ENCODE measurements around the gene DPP6. TPM values are rescaled to one million over a fixed set of nuclear protein-coding genes. Genes with fewer than 3 reads are reported as not detected.

DPP6 gene
- total RNA-seq, 1 experiment from 2014 or later, result not detected

GRCh38 chr7:154880513-154880912, 828.3 kb downstream of the DPP6 start:
- Histone ChIP-seq H3K36me3 (no peaks in the 10 kb centered on the region), H3K27me3 (replicated peaks) (no peaks in the 10 kb centered on the region), H3K4me1 (replicated peaks) (no peaks in the 10 kb centered on the region), H3K27ac (no peak overlapping the region), H3K4me3 (no peak overlapping the region), H3K9me3 (replicated peaks) (peaks cover 12% of the 10 kb centered on the region; the same call in 1 of the 2 replicates)
- no peak for DNase-seq (ENCODE audit: low read depth in 1 of 2, low spot score in 2 of 2)

GRCh38 chr7:154881026-154881425, 828.8 kb downstream of the DPP6 start:
- DNase-seq (ENCODE audit: low read depth in 1 of 2, low spot score in 2 of 2), result no peak
- Histone ChIP-seq H3K27ac (no peak overlapping the region), H3K36me3 (no peaks in the 10 kb centered on the region), H3K4me3 (no peak overlapping the region), H3K27me3 (replicated peaks) (no peaks in the 10 kb centered on the region), H3K4me1 (replicated peaks) (no peaks in the 10 kb centered on the region), H3K9me3 (replicated peaks) (peaks cover 12% of the 10 kb centered on the region; the same call in 1 of the 2 replicates)

GRCh38 chr7:154881526-154881925, 829.3 kb downstream of the DPP6 start:
- Histone ChIP-seq H3K36me3 (no peaks in the 10 kb centered on the region), H3K4me3 (no peak overlapping the region), H3K27me3 (replicated peaks) (no peaks in the 10 kb centered on the region), H3K27ac (no peak overlapping the region), H3K4me1 (replicated peaks) (no peaks in the 10 kb centered on the region), H3K9me3 (replicated peaks) (peaks cover 12% of the 10 kb centered on the region; the same call in 1 of the 2 replicates)
- no peak for DNase-seq (ENCODE audit: low read depth in 1 of 2, low spot score in 2 of 2)

- no peaks in the 10 kb centered on the region for H3K4me1 ChIP-seq (replicated peaks)
- DNase-seq (ENCODE audit: low read depth in 1 of 2, low spot score in 2 of 2), result no peak
- no peaks in the 10 kb centered on the region for H3K36me3 ChIP-seq
- peaks cover 12% of the 10 kb centered on the region; the same call in 1 of the 2 replicates for H3K9me3 ChIP-seq (replicated peaks)
- H3K27me3 ChIP-seq (replicated peaks), result no peaks in the 10 kb centered on the region
- H3K27ac ChIP-seq, result no peak overlapping the region
- no peak overlapping the region for H3K4me3 ChIP-seq
Measured at GRCh38 chr7:154882931-154883474, 830.8 kb downstream of the DPP6 start.

GRCh38 chr7:154884348-154884920, 832.2 kb downstream of the DPP6 start:
- peaks cover 12% of the 10 kb centered on the region; the same call in 1 of the 2 replicates for H3K9me3 ChIP-seq (replicated peaks)
- DNase-seq (ENCODE audit: low read depth in 1 of 2, low spot score in 2 of 2), result no peak
- H3K4me3 ChIP-seq, result no peak overlapping the region
- no peak overlapping the region for H3K27ac ChIP-seq
- no peaks in the 10 kb centered on the region for H3K36me3 ChIP-seq
- H3K27me3 ChIP-seq (replicated peaks), result no peaks in the 10 kb centered on the region
- H3K4me1 ChIP-seq (replicated peaks), result no peaks in the 10 kb centered on the region

GRCh38 chr7:154886591-154886990, 834.4 kb downstream of the DPP6 start:
- DNase-seq (ENCODE audit: low read depth in 1 of 2, low spot score in 2 of 2), result no peak
- Histone ChIP-seq H3K9me3 (replicated peaks) (peaks cover 12% of the 10 kb centered on the region), H3K36me3 (no peaks in the 10 kb centered on the region), H3K4me3 (no peak overlapping the region), H3K4me1 (replicated peaks) (no peaks in the 10 kb centered on the region), H3K27ac (no peak overlapping the region), H3K27me3 (replicated peaks) (no peaks in the 10 kb centered on the region)

- Histone ChIP-seq H3K9me3 (replicated peaks) (peaks cover 11% of the 10 kb centered on the region), H3K36me3 (no peaks in the 10 kb centered on the region), H3K4me1 (replicated peaks) (no peaks in the 10 kb centered on the region), H3K27ac (no peak overlapping the region), H3K27me3 (replicated peaks) (no peaks in the 10 kb centered on the region), H3K4me3 (no peak overlapping the region)
- no peak for DNase-seq (ENCODE audit: low read depth in 1 of 2, low spot score in 2 of 2)
Measured at GRCh38 chr7:154888690-154889089, 836.5 kb downstream of the DPP6 start.

GRCh38 chr7:154892459-154892858, 840.3 kb downstream of the DPP6 start:
- no peak for DNase-seq (ENCODE audit: low read depth in 1 of 2, low spot score in 2 of 2)
- Histone ChIP-seq H3K9me3 (replicated peaks) (no peaks in the 10 kb centered on the region; the same call in 1 of the 2 replicates), H3K27ac (no peak overlapping the region), H3K36me3 (no peaks in the 10 kb centered on the region), H3K27me3 (replicated peaks) (no peaks in the 10 kb centered on the region), H3K4me1 (replicated peaks) (no peaks in the 10 kb centered on the region), H3K4me3 (no peak overlapping the region)

GRCh38 chr7:154896076-154896475, 843.9 kb downstream of the DPP6 start:
- no peak overlapping the region for H3K27ac ChIP-seq
- no peaks in the 10 kb centered on the region for H3K9me3 ChIP-seq (replicated peaks)
- H3K4me3 ChIP-seq, result no peak overlapping the region

GRCh38 chr7:154898973-154899855, 847.0 kb downstream of the DPP6 start:
- H3K27ac ChIP-seq, result no peak overlapping the region
- no peak for DNase-seq (ENCODE audit: low read depth in 1 of 2, low spot score in 2 of 2)
- H3K4me1 ChIP-seq (replicated peaks), result no peaks in the 10 kb centered on the region
- H3K27me3 ChIP-seq (replicated peaks), result no peaks in the 10 kb centered on the region
- H3K36me3 ChIP-seq, result no peaks in the 10 kb centered on the region
- H3K4me3 ChIP-seq, result no peak overlapping the region
- no peaks in the 10 kb centered on the region for H3K9me3 ChIP-seq (replicated peaks)

More at GRCh38 chr7:154896076-154896475, 843.9 kb downstream of the DPP6 start:
- H3K27me3 ChIP-seq (replicated peaks), result no peaks in the 10 kb centered on the region
- H3K36me3 ChIP-seq, result no peaks in the 10 kb centered on the region
- H3K4me1 ChIP-seq (replicated peaks), result no peaks in the 10 kb centered on the region
- no peak for DNase-seq (ENCODE audit: low read depth in 1 of 2, low spot score in 2 of 2)

GRCh38 chr7:154899862-154900261, 847.7 kb downstream of the DPP6 start:
- DNase-seq (ENCODE audit: low read depth in 1 of 2, low spot score in 2 of 2), result no peak
- Histone ChIP-seq H3K4me1 (replicated peaks) (no peaks in the 10 kb centered on the region), H3K27ac (no peak overlapping the region), H3K4me3 (no peak overlapping the region), H3K9me3 (replicated peaks) (no peaks in the 10 kb centered on the region), H3K27me3 (replicated peaks) (no peaks in the 10 kb centered on the region), H3K36me3 (no peaks in the 10 kb centered on the region)

- H3K27ac ChIP-seq, result no peak overlapping the region
- 0 out of 2 replicates have a peak, but pooled peaks cover 4% of the 10 kb centered on the region for H3K27me3 ChIP-seq (replicated peaks)
- no peaks in the 10 kb centered on the region for H3K9me3 ChIP-seq (replicated peaks)
- no peak for DNase-seq (ENCODE audit: low read depth in 1 of 2, low spot score in 2 of 2)
- no peak overlapping the region for H3K4me3 ChIP-seq
- no peaks in the 10 kb centered on the region for H3K36me3 ChIP-seq
- no peaks in the 10 kb centered on the region for H3K4me1 ChIP-seq (replicated peaks)
Measured at GRCh38 chr7:154902600-154903082, 850.4 kb downstream of the DPP6 start.

- Histone ChIP-seq H3K36me3 (no peaks in the 10 kb centered on the region), H3K27me3 (replicated peaks) (0 out of 2 replicates have a peak, but pooled peaks cover 4% of the 10 kb centered on the region), H3K27ac (no peak overlapping the region), H3K4me1 (replicated peaks) (no peaks in the 10 kb centered on the region), H3K9me3 (replicated peaks) (no peaks in the 10 kb centered on the region), H3K4me3 (no peak overlapping the region)
- DNase-seq (ENCODE audit: low read depth in 1 of 2, low spot score in 2 of 2), result no peak
Measured at GRCh38 chr7:154903083-154903731, 851.0 kb downstream of the DPP6 start.

All from SJSA1 (cell line).